Progenitor cell of endocrine pancreas (in vitro differentiated cells): ENCODE results near the gene TMEM200B. TPM values are rescaled to one million over a fixed set of nuclear protein-coding genes. Genes with fewer than 3 reads are reported as not detected.
"Not testable (repeated sequence)": the region's sequence is repeated elsewhere in the genome, so short reads cannot be mapped to it uniquely, and the experiment has no call there.

Source experiments
- DNase-seq: peaks from one replicate; pipeline ENCODE4 v3.0.0; 2021; ENCODE audit warnings: low spot score; ENCODE audit not compliant: unreplicated experiment
- H3K27ac Mint-ChIP-seq: 2 replicates; pipeline ENCODE4 v1.8.0; 2021; ENCODE audit warnings: mild to moderate bottlenecking, moderate library complexity, mixed read lengths
- H3K27me3 Mint-ChIP-seq: 2 replicates; pipeline ENCODE4 v1.8.0; 2021; ENCODE audit warnings: mixed read lengths
- H3K36me3 Mint-ChIP-seq: 2 replicates; pipeline ENCODE4 v1.8.0; 2022; ENCODE audit warnings: mixed read lengths; ENCODE audit not compliant: insufficient read depth
- H3K4me1 Mint-ChIP-seq: 2 replicates; pipeline ENCODE4 v1.8.0; 2021; ENCODE audit warnings: low read depth, mixed read lengths
- H3K4me3 Mint-ChIP-seq: 2 replicates; pipeline ENCODE4 v1.8.0; 2021; ENCODE audit warnings: low read depth, mild to moderate bottlenecking, moderate library complexity, mixed read lengths
- H3K9me3 Mint-ChIP-seq: 2 replicates; pipeline ENCODE4 v1.8.0; 2021; ENCODE audit warnings: low read depth, mixed read lengths
- total RNA-seq: library from RNA; stranded (reverse); gene quantifications from 2 replicates; pipeline ENCODE4 v1.2.1, GENCODE V29; 2021
- TF ChIP-seq, protein P1 (sequence below): fragments of 200-600 bp; sonication (generic); IDR thresholded peaks from one replicate; pipeline ENCODE4 v1.5.0; 2021; ENCODE audit warnings: antibody characterized with exemption, mild to moderate bottlenecking; ENCODE audit not compliant: unreplicated experiment

The TMEM200B gene
- total RNA-seq, 1 donor from 2014 or later: 13.3 TPM

GRCh38 chr1:29117381-29117780 lies 6.3 kb downstream of the TMEM200B start:
- no peak for DNase-seq

DNA sequence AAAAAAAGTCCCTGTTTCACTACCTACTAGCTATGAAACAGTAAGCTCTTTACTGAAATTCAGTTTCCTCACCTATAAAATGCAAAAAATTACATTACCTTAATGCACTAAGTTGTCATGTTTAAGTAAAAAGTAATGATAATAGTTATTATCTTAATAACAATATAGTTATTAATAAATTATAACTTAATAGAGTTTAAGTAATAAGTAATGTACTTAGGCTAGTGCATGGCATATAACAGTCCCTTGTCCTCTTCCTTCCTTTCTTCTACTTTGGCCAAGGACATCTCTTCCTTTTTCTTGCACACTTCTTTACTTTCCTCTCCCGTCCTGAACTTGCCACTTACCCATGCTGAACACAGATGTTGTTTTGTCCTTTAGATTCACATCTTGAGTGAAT lies 9.0 kb downstream of the TMEM200B start:
- Mint-ChIP-seq H3K27ac (no peak overlapping the region), H3K27me3 (no peaks in the 10 kb centered on the region), H3K4me3 (no peak overlapping the region)

More at GRCh38 chr1:29117381-29117780, 6.3 kb downstream of the TMEM200B start:
- TF ChIP-seq, protein P1, sequence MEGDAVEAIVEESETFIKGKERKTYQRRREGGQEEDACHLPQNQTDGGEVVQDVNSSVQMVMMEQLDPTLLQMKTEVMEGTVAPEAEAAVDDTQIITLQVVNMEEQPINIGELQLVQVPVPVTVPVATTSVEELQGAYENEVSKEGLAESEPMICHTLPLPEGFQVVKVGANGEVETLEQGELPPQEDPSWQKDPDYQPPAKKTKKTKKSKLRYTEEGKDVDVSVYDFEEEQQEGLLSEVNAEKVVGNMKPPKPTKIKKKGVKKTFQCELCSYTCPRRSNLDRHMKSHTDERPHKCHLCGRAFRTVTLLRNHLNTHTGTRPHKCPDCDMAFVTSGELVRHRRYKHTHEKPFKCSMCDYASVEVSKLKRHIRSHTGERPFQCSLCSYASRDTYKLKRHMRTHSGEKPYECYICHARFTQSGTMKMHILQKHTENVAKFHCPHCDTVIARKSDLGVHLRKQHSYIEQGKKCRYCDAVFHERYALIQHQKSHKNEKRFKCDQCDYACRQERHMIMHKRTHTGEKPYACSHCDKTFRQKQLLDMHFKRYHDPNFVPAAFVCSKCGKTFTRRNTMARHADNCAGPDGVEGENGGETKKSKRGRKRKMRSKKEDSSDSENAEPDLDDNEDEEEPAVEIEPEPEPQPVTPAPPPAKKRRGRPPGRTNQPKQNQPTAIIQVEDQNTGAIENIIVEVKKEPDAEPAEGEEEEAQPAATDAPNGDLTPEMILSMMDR: no peak
- Mint-ChIP-seq H3K27me3 (peaks cover 11% of the 10 kb centered on the region), H3K36me3 (peaks cover 12% of the 10 kb centered on the region), H3K4me3 (no peak overlapping the region), H3K9me3 (no peaks in the 10 kb centered on the region), H3K27ac (no peak overlapping the region), H3K4me1 (no peaks in the 10 kb centered on the region)

DNA sequence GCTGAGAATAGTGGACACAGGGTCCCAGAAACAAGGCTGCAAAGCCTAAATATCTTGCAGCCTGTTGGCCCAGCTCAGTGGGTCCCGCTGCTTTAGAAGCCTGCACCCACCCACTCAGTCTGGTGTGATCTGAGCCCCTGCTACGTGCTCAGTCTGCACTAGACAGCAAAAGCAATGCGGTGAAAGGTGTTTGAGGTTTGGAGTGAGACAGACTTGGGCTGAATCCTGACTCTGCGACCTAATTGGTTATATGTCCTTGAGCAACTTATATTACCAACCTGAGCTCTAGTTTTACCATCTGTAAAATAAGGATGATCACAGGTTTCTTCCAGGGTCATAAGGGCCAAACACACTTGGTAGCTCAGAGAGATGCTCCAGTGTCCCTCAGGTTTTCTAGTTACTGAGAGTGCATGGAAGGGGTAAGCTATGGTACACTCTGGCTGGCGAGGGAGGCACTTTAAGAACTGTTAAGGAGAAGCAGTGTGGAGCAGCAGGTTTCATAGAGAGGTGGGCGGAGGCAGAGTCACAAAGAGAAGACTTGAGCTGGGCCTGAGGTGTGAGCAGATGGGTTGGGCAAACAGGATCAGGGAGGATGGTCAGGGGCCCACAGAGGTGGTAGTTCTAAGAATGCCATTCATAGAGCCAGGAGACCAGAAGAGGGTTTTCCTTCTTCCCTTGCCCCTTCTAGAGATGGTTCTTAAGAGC lies 10.1 kb downstream of the TMEM200B start:
- TF ChIP-seq, protein P1: no peak
- H3K4me1 Mint-ChIP-seq: no peaks in the 10 kb centered on the region
- no peak overlapping the region for H3K4me3 Mint-ChIP-seq
- H3K27ac Mint-ChIP-seq: no peak overlapping the region
- H3K27me3 Mint-ChIP-seq: no peaks in the 10 kb centered on the region
- peaks cover 9% of the 10 kb centered on the region for H3K36me3 Mint-ChIP-seq
- no peaks in the 10 kb centered on the region for H3K9me3 Mint-ChIP-seq
- no peak for DNase-seq

More for the DNA sequence above, 9.0 kb downstream of the TMEM200B start:
- H3K9me3 Mint-ChIP-seq: no peaks in the 10 kb centered on the region
- TF ChIP-seq, protein P1: no peak
- no peaks in the 10 kb centered on the region for H3K4me1 Mint-ChIP-seq
- peaks cover 12% of the 10 kb centered on the region for H3K36me3 Mint-ChIP-seq
- DNase-seq: no peak

GRCh38 chr1:29112705-29113412 lies 10.8 kb downstream of the TMEM200B start:
- no peak for DNase-seq
- Mint-ChIP-seq H3K27ac (no peak overlapping the region), H3K36me3 (peaks cover 6% of the 10 kb centered on the region), H3K27me3 (no peaks in the 10 kb centered on the region), H3K4me3 (no peak overlapping the region), H3K9me3 (no peaks in the 10 kb centered on the region), H3K4me1 (no peaks in the 10 kb centered on the region)
- TF ChIP-seq, protein P1: no peak

- not testable (repeated sequence) for H3K27ac Mint-ChIP-seq, H3K4me3 Mint-ChIP-seq, H3K9me3 Mint-ChIP-seq, H3K27me3 Mint-ChIP-seq, H3K36me3 Mint-ChIP-seq, H3K4me1 Mint-ChIP-seq, DNase-seq
Observed at GRCh38 chr1:29108041-29108440, 15.7 kb downstream of the TMEM200B start.
